Lower leg skin (tissue), 3 donors: Measurements from ENCODE around the gene PCMT1.

Source experiments
- CTCF ChIP-seq, 3 donors: fragments of 450-650 bp; IDR thresholded peaks; one replicate each; pipeline ENCODE4 v1.5.1; 2016; ENCODE audit warnings: antibody characterized with exemption in 3 of 3, mild to moderate bottlenecking in 3 of 3, moderate library complexity in 2 of 3
- POLR2A ChIP-seq, 2 donors: fragments of 450-650 bp; IDR thresholded peaks; one replicate each; pipeline ENCODE4 v1.6.1; 2016 to 2017; ENCODE audit warnings: antibody characterized with exemption in 2 of 2, mild to moderate bottlenecking in 1 of 2, moderate library complexity in 1 of 2

GRCh38 chr6:149840345-149841075, 91.0 kb downstream of the PCMT1 start:
- peak in 1 of 3 donors; percentile 26 for TF ChIP-seq CTCF (IDR thresholded peaks at IDR 0.05)
- no peak for TF ChIP-seq POLR2A (IDR thresholded peaks at IDR 0.05)
